ENCODE measurements around the gene ULK2.

Gene ULK2

GRCh38 chr17:19726631-19727376 is 140.9 kb downstream of the ULK2 start:
- no peak for DNase-seq (ENCODE audit: low read depth in 2 of 2)

DNA sequence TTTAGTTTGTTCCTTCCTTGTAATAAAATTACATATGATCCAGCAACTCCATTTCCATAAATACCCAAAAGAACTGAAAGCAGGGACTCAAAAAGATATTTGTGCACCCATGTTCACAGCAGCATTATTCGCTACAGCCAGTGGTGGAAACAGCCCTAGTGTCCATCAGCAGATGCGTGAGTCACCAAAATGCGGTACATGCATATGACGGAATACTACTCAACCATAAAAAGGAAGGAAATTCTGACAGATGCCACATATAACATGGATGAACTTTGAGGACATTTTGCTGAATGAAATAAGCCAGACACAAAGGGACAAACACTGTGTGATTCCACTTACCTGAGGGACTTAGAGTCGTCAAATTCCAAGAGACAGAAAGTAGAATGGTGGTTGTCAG is 142.2 kb downstream of the ULK2 start:
- no peak for DNase-seq (ENCODE audit: low read depth in 2 of 2)

DNA sequence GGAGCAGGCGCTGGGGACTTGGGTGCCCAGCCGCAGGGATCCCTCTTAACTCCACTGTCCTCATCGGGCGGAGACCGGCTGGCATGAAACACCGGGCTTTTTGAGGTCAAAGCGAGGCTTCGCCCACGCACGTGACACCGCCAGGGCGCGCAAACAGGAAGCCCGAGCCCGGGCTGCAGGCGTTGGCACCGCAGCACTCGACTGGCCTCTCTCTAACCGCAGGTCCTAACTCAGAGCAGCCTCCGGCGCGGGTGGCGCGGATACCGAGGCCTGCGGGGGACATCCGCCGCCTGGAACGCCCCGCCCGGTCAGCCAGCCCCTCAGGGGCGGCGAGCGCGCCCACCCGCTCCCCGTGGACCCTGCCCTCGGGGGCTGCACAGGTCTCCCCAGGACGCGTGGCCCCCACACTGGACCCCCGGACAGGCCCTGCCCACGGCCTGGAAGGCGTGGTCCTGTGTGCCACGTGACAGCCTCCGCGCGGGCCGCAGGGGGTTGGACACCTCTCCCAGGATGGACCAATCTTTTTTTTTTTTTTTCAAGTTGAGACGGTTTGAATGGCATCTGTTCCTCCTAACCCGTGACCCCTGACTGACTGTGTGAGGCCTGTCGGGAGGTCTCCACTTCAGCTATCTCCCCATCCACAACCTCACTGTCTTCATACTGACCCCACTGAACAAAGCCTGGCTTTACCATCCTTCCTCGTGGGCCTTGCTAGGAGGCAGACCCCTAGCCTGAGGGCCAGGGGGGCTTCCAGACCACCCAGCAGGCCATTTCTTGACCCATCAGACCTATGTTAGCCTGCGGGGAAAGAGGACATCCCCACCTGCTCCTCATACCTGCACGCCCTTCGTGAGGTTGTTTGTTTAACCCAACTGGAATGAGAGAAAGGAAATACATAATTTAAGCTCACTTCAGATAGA is 143.0 kb downstream of the ULK2 start:
- DNase-seq (ENCODE audit: low read depth in 2 of 2), result peak; percentile 36 to 42

DNA sequence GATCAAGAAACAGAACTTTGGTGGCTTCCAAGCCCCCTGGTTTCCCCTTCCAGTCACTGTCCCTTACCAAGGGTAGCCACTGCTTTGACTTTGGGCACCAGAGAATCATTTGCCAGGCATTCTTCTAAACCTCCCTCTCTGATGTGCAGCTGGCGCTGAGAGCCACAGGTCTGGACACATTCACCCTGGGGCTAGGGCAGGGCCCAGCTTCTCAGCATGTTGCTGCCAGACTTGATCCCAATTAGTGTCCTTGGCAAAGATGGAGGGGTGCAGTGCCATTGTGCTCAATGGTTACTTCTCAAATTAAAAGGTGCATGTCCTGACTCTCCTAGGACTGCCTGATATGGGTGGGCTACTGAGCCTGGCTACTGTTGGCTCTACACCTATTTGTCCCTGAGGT is 143.8 kb downstream of the ULK2 start:
- no peak for DNase-seq (ENCODE audit: low read depth in 2 of 2)
